Neuronal stem cell (in vitro differentiated cells): ENCODE results near the gene DAPK1.
"Not testable (repeated sequence)": the region's sequence is repeated elsewhere in the genome, so short reads cannot be mapped to it uniquely, and the experiment has no call there.

Source experiments
- DNase-seq: peaks from one replicate; pipeline ENCODE4 v3.0.0-alpha.2; 2013; ENCODE audit warnings: low spot score
- H2AFZ ChIP-seq: one replicate; pipeline ENCODE4 v1.6.1; 2013; ENCODE audit warnings: mild to moderate bottlenecking, low read length, inconsistent platforms
- H2AK5ac ChIP-seq: 2 replicates; pipeline ENCODE4 v1.6.1; 2013; ENCODE audit warnings: low read depth, mild to moderate bottlenecking, inconsistent platforms, low read length, moderate library complexity, mixed read lengths
- H2BK120ac ChIP-seq: 2 replicates; pipeline ENCODE4 v1.6.1; 2013; ENCODE audit warnings: low read depth, mild to moderate bottlenecking, inconsistent platforms, low read length, moderate library complexity, mixed read lengths
- H2BK12ac ChIP-seq: one replicate; pipeline ENCODE4 v1.6.1; 2013; ENCODE audit warnings: low read length, inconsistent platforms
- H2BK15ac ChIP-seq: 2 replicates; pipeline ENCODE4 v1.6.1; 2013; ENCODE audit warnings: mild to moderate bottlenecking, low read length, inconsistent platforms, mixed read lengths
- H2BK5ac ChIP-seq: one replicate; pipeline ENCODE4 v1.6.1; 2013; ENCODE audit warnings: inconsistent platforms, mild to moderate bottlenecking, low read length, moderate library complexity
- H3K14ac ChIP-seq: one replicate; pipeline ENCODE4 v1.6.1; 2013; ENCODE audit warnings: low read length, inconsistent platforms
- H3K18ac ChIP-seq: 2 replicates; pipeline ENCODE4 v1.6.1; 2013; ENCODE audit warnings: low read length, inconsistent platforms
- H3K23ac ChIP-seq: 2 replicates; pipeline ENCODE4 v1.6.1; 2013; ENCODE audit warnings: low read depth, mild to moderate bottlenecking, mixed read lengths, low read length, inconsistent platforms; ENCODE audit not compliant: poor library complexity
- H3K27ac ChIP-seq: replicated peaks from 3 replicates; pipeline ENCODE4 v1.5.1; 2013; ENCODE audit warnings: low read length, inconsistent platforms
- H3K27me3 ChIP-seq, 3 experiments: 2 replicates each; pipeline ENCODE4 v1.6.1; 2013; ENCODE audit warnings: low read length in 3 of 3, mild to moderate bottlenecking in 2 of 3, inconsistent platforms in 1 of 3, low read depth in 1 of 3, mixed read lengths in 1 of 3, moderate library complexity in 1 of 3; ENCODE audit not compliant: control insufficient read depth in 3 of 3, insufficient read depth in 3 of 3
- H3K36me3 ChIP-seq, 2 donors: replicated peaks in 1 of 2; 2 replicates each; pipeline ENCODE4 v1.6.1; 2013; ENCODE audit warnings: low read length in 2 of 2; ENCODE audit not compliant: control insufficient read depth in 2 of 2, insufficient read depth in 2 of 2
- H3K4ac ChIP-seq: 2 replicates; pipeline ENCODE4 v1.6.1; 2013; ENCODE audit warnings: inconsistent platforms, mild to moderate bottlenecking, low read length, moderate library complexity
- H3K4me1 ChIP-seq, 2 donors: 1 replicate in 1 of 2; 2 replicates in 1 of 2; pipeline ENCODE4 v1.6.1; 2013; ENCODE audit warnings: low read length in 2 of 2, low read depth in 1 of 2; ENCODE audit not compliant: control insufficient read depth in 2 of 2, insufficient read depth in 1 of 2
- H3K4me2 ChIP-seq: one replicate; pipeline ENCODE4 v1.6.1; 2013; ENCODE audit warnings: mild to moderate bottlenecking, low read length, inconsistent platforms; ENCODE audit not compliant: insufficient read depth, poor library complexity, severe bottlenecking
- H3K4me3 ChIP-seq, 2 donors: 2 replicates each; pipeline ENCODE4 v1.5.1; 2013; ENCODE audit warnings: low read length in 2 of 2, mild to moderate bottlenecking in 2 of 2, inconsistent platforms in 1 of 2, moderate library complexity in 1 of 2
- H3K79me1 ChIP-seq: one replicate; pipeline ENCODE4 v1.6.1; 2013; ENCODE audit warnings: low read depth, mild to moderate bottlenecking, inconsistent platforms, low read length, moderate library complexity
- H3K9ac ChIP-seq: one replicate; pipeline ENCODE4 v1.6.1; 2013; ENCODE audit warnings: mild to moderate bottlenecking, low read depth, low read length, inconsistent platforms; ENCODE audit not compliant: poor library complexity
- H3K9me3 ChIP-seq, 2 donors: replicated peaks in 1 of 2; 2 replicates each; pipeline versions ENCODE3 to v1.6.1; 2013; ENCODE audit warnings: low read length in 2 of 2, mild to moderate bottlenecking in 2 of 2, inconsistent platforms in 1 of 2, low read depth in 1 of 2, mixed read lengths in 1 of 2, moderate library complexity in 1 of 2; ENCODE audit not compliant: control insufficient read depth in 2 of 2, insufficient read depth in 1 of 2
- H4K8ac ChIP-seq: one replicate; pipeline ENCODE4 v1.6.1; 2013; ENCODE audit warnings: low read depth, mild to moderate bottlenecking, inconsistent platforms, low read length, moderate library complexity
- H4K91ac ChIP-seq: one replicate; pipeline ENCODE4 v1.6.1; 2013; ENCODE audit warnings: low read length, low read depth, mild to moderate bottlenecking, inconsistent platforms; ENCODE audit not compliant: poor library complexity
- WGBS, 2 donors: extraction: QIAGEN DNeasy Blood & Tissue Kit; methylation state at CpG; one replicate each; pipeline ENCODE4 v1.1.7; 2013; ENCODE audit warnings: missing lambda C conversion rate in 2 of 2, mixed read lengths in 1 of 2; ENCODE audit not compliant: insufficient read length in 2 of 2, insufficient replicate concordance in 1 of 2; ENCODE audit errors: extremely low coverage in 2 of 2; 5-methylcytosine and 5-hydroxymethylcytosine counted together

DAPK1 gene

DNA sequence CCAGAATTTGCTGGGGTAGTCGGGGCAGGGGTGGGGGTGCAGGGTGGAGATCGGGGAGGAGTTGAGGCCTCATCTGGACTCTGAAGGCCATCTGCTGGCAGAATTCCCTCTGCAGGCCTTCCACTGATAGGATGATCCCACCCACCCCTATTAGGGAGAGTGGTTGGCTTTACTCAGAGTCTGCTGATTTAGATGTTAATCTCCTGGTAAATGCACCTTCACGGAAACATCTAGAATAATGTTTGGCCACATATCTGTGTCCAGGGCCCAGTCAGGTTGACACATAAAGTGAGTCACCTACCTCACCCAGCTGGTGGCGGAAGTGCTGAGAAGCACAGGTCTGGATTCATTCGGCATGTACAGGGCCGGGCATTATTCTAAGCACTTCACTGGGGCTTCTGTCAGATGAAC is 50.0 kb downstream of the DAPK1 start:
- WGBS, 2 donors, result no CpG with 5 or more reads among the region's 6 CpGs
- Histone ChIP-seq H3K4ac (no peak overlapping the region), H3K79me1 (no peaks in the 10 kb centered on the region), H2AFZ (no peak overlapping the region), H3K27me3 (no peaks in the 10 kb centered on the region), H2AK5ac (no peak overlapping the region), H3K9ac (no peak overlapping the region), H3K18ac (no peak overlapping the region), H3K14ac (no peak overlapping the region), H2BK120ac (no peak overlapping the region), H3K23ac (no peak overlapping the region), H4K91ac (no peak overlapping the region), H2BK5ac (no peak overlapping the region), H2BK15ac (no peak overlapping the region), H4K8ac (no peak overlapping the region), H2BK12ac (no peak overlapping the region), H3K36me3 (peaks cover 0 to 6% of the 10 kb centered on the region in 2 donors), H3K4me1 (no peaks in the 10 kb centered on the region), H3K9me3 (no peaks in the 10 kb centered on the region), H3K27ac (no peak overlapping the region), H3K4me2 (no peak overlapping the region), H3K4me3 (no peak overlapping the region)
- DNase-seq, result no peak

DNA sequence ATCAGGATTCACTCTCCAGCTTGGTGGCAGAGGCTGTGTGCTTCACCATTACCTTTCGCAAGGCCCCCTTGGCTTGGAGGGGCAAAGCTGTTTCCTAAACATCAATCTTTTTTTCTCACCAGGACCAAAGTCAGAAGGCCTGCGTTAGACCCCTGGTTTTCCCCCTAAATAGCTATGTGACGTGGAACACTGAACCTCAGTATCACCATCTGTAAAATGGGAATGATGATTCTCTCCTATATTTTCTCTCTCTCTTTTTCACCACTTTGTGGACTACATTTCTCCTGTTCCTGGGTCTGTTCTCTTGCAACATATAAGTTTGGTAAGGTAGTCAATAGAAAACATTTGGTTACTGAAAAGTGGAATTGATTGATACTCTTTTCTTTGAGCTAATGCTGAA is 50.5 kb downstream of the DAPK1 start:
- Histone ChIP-seq H2BK120ac (no peak overlapping the region), H2BK12ac (no peak overlapping the region), H3K79me1 (no peaks in the 10 kb centered on the region), H3K27me3 (no peaks in the 10 kb centered on the region), H2BK15ac (no peak overlapping the region), H3K9me3 (no peaks in the 10 kb centered on the region), H4K91ac (no peak overlapping the region), H3K27ac (no peak overlapping the region), H3K14ac (no peak overlapping the region), H2BK5ac (no peak overlapping the region), H3K36me3 (peaks cover 0 to 4% of the 10 kb centered on the region in 2 donors), H3K4me1 (no peaks in the 10 kb centered on the region), H4K8ac (no peak overlapping the region), H2AK5ac (no peak overlapping the region), H3K4ac (no peak overlapping the region), H3K4me3 (no peak overlapping the region), H3K9ac (no peak overlapping the region), H2AFZ (no peak overlapping the region), H3K4me2 (no peak overlapping the region), H3K18ac (no peak overlapping the region), H3K23ac (no peak overlapping the region)
- no CpG with 5 or more reads among the region's 3 CpGs for WGBS, 2 donors
- DNase-seq, result no peak

DNA sequence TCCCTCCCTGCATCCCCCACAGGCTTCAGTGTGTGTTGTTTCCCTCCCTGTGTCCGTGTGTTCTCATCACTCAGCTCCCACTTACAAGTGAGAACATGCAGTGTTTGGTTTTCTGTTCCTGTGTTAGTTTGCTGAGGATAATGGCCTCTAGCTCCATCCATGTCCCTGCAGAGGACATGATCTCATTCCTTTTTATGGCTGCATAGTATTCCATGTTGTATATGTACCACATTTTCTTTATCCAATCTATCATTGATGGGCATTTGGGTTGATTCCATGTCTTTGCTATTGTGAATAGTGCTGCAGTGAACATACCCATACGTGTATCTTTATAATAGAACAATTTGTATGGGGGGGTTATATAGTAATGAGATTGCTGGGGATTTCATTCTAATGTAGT is 51.4 kb downstream of the DAPK1 start:
- H3K4me1 ChIP-seq, H3K14ac ChIP-seq, H3K79me1 ChIP-seq, H3K4me3 ChIP-seq, H2BK5ac ChIP-seq, H3K9ac ChIP-seq, H3K27ac ChIP-seq, H3K4ac ChIP-seq, H2BK12ac ChIP-seq, H2BK120ac ChIP-seq, H2AK5ac ChIP-seq, H2BK15ac ChIP-seq, H4K8ac ChIP-seq, H3K27me3 ChIP-seq, H3K9me3 ChIP-seq, H3K4me2 ChIP-seq, H2AFZ ChIP-seq, H4K91ac ChIP-seq, H3K18ac ChIP-seq, H3K36me3 ChIP-seq, DNase-seq, H3K23ac ChIP-seq: not testable (repeated sequence)
- whole genome bisulfite sequencing, 2 donors, result no CpG with 5 or more reads among the region's 2 CpGs

DNA sequence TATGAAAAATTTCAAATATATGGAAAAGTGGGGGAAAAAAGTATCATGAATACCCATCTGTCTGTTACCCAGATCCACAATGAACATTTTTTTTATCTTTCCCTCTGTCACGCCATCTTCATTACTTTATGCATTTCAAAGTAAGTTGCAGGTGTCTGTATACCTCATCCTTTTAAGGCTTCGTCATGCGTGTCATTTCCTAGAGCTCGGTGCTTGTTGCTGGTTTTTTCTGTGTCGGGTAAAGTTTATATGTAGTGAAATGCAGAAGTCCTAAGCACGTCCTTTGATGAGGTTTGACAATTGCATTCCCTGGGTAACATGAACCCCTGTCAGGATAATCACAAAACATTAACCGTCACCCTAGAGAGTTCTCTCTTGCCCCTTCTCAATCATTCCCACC is 52.1 kb downstream of the DAPK1 start:
- Histone ChIP-seq H3K27ac (no peak overlapping the region), H3K9me3 (no peaks in the 10 kb centered on the region), H4K91ac (no peak overlapping the region), H3K36me3 (peaks cover 0 to 4% of the 10 kb centered on the region in 2 donors), H3K4me2 (no peak overlapping the region), H2BK120ac (no peak overlapping the region), H2BK15ac (no peak overlapping the region), H4K8ac (no peak overlapping the region), H3K9ac (no peak overlapping the region), H2BK12ac (no peak overlapping the region), H3K18ac (no peak overlapping the region), H2BK5ac (no peak overlapping the region), H3K14ac (no peak overlapping the region), H3K23ac (no peak overlapping the region), H2AFZ (no peak overlapping the region), H3K27me3 (no peaks in the 10 kb centered on the region), H3K4me3 (no peak overlapping the region), H3K4me1 (peaks cover 3 to 5% of the 10 kb centered on the region in 2 donors), H3K4ac (no peak overlapping the region), H3K79me1 (no peaks in the 10 kb centered on the region), H2AK5ac (no peak overlapping the region)
- no CpG with 5 or more reads among the region's 7 CpGs for WGBS, 2 donors
- no peak for DNase-seq
